ENCODE data around the gene B3GALNT1.
"Not testable (repeated sequence)": the region's sequence is repeated elsewhere in the genome, so short reads cannot be mapped to it uniquely, and the experiment has no call there.

Gene B3GALNT1

DNA sequence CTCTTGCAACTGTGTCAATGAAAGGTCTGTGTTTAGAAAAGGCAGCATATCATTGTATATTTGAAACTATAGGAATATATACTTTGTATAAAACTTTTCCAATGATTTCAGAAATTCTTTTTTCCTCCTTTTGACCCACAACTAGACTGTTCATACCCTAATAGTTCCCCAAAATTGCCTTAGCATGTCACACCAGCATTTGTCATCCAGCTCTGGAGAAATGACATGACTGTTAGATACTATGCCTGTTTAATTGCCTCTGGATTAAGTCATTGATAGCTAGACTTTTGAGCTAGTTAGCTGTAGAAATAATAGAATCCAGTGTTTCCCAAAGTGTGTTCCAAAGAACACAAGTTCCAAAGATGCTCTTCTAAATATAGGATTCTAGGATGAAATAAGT, 32.4 kb downstream of the B3GALNT1 start:
- no peak for DNase-seq

- no peak for DNase-seq
Measured at GRCh38 chr3:161072211-161072621, 32.9 kb downstream of the B3GALNT1 start.

GRCh38 chr3:161070980-161071663, 34.0 kb downstream of the B3GALNT1 start:
- no peak for DNase-seq

DNA sequence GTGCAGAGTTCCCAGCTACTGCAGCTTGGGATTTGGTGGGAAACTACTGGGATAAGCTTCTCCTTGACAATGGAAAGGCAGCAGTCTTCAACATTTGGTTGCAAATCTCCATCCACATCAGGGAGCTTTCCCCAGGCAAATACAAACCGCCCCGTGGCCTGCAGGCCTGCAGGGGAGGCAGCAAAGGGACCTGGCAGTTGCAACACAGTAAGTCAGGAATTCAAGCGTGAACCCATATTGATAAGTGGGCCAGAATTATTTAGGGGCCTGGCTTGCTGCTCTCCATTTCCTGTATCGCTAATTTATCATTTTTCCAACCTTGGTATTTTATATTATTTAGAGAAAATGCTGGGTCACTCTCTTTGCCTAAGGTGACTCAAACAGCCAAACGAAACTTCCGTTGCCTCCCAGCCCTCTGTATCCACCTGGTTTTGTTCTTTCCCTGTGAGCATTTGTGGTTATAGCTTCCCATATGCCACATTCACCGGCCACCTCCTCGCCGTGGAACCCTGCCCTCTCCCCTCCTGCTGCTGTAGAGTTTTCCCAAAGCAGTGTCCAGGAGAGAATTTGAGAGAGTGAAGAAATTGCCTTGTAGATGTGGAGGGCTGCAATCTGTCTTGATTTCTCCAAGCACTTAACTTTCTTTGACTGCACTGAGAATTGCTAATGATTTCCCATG, 34.8 kb downstream of the B3GALNT1 start:
- no peak for DNase-seq

DNA sequence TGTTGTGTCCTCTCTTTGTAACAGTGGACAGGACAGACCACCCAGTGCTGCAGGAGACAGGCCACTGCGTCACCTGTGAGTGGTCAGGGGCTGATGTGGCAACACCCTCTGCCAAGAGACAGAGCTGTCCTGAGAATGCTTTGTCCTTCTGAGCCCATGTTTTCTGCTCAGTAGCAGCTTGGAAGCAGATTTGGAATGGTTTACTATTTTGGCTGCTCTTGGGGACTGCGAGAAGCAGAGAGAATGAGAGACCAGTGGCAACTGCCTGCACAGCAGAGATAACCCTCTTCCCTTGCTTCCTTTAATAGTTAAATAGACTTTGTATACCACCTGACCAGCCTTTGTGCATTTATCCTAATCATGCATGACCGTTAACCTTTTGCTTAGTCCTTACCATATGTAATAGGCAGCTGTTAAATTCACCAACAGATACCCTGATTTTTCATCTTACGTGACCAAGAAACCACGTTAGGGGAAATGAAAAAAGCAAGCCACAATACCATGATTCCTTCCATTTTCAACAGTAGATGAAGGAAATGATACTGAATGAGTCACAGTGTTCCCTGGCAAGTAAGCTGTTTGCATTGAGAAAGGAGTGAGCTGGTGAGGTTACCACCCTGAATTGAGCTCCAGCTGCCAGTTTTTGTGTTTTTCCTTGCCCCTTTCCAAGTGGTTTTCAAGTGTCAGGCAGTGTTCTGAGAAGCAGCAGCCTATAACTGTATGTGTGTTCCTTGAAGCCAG, 35.5 kb downstream of the B3GALNT1 start:
- no peak for DNase-seq

DNA sequence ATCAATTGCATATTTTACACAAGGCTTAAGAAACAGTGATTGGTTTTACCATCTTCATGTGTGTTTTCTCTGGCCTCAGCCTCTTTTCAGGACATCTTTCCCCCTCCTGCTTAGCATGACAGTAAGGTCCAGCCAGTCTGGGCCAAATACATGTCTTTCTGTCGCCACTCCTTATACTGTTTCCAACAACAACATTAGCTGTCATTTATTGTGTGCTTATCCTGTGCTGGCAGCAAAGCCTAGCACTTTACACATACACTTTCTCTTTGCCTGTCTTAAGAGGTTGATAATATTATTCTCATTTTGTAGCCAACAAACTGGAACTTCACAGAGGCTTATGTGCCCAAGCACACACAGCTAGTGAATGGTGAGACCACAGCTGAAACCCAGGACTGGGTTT, 37.8 kb downstream of the B3GALNT1 start:
- no peak for DNase-seq

GRCh38 chr3:161066930-161067329, 38.2 kb downstream of the B3GALNT1 start:
- no peak for DNase-seq

DNA sequence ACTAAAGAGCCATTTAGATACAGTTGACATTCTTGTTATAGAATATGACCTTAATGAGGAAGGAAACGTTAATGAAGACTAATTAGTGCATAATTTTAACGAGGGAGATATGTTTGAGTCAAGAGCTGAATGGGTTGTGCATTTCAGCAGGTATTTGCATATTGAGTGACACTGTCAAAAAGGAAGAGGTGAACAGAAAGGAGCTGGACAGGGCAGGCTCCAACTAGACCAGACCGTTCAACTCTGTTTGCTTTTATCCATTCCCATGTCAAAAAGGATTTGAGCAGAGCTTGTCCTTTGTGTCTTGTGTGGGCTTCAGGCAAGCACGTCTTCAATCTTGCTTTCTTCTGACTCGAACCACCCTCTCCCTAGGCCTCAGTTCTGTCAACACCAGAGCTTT, 40.7 kb downstream of the B3GALNT1 start:
- DNase-seq, result no peak

GRCh38 chr3:161054860-161055604, 50.1 kb downstream of the B3GALNT1 start:
- no peak for DNase-seq

DNA sequence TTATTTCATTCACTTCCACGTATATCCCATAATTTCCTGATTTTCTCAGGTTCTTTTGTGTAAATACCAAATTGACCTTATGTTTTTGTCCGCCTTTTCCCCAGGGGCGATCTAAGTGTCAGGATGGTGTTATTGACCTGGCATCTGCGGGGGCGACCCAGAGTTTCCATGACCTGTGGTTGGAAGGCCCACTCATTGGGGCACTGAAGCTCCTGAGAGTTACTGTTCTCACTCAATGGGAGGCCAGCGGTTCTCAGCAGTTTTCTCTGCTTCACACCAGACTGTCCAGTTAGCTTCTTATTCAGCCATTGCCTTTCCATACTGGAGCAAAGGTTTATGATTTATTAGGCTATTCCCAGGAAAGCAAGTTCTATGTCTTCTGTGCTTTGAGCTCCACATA, 53.3 kb downstream of the B3GALNT1 start:
- no peak for DNase-seq

DNA sequence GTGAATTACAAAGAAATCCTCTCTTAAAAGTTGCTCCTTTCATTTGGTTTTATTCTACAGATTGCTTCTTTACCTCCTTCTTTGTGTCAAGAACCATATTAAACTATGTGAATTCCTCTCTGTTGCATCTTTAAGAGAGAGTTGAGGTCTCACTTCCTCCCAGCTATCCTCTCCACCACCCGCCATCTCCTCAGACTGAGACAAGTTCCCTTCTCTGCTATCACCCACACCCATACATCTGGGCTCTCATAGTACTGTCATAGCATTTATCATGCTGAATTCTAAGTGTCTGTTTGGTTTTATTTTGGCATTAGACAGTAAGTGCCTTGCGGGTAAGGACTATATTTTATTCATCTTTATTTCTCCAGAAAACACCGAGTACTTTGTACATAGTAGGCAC, 54.2 kb downstream of the B3GALNT1 start:
- DNase-seq, result no peak

- no peak for DNase-seq
Measured at GRCh38 chr3:161049683-161050248, 55.4 kb downstream of the B3GALNT1 start.

GRCh38 chr3:161043336-161044035, 61.7 kb downstream of the B3GALNT1 start:
- DNase-seq, result no peak

- no peak for DNase-seq
Measured at GRCh38 chr3:161042023-161042501, 63.1 kb downstream of the B3GALNT1 start.

GRCh38 chr3:161038725-161039124, 66.4 kb downstream of the B3GALNT1 start:
- no peak for DNase-seq

GRCh38 chr3:161035711-161036110, 69.4 kb downstream of the B3GALNT1 start:
- no peak for DNase-seq

- not testable (repeated sequence) for DNase-seq
Measured at GRCh38 chr3:161034913-161035550, 70.1 kb downstream of the B3GALNT1 start.

All from NCI-H1105 (cell line).